ENCODE data around the gene PZP. TPM values are rescaled to one million over a fixed set of nuclear protein-coding genes. Genes with fewer than 3 reads are reported as not detected.

Gene PZP
- total and polyA plus RNA-seq, 2 experiments from 2014 or later = 0.92 TPM; not detected in 1

DNA sequence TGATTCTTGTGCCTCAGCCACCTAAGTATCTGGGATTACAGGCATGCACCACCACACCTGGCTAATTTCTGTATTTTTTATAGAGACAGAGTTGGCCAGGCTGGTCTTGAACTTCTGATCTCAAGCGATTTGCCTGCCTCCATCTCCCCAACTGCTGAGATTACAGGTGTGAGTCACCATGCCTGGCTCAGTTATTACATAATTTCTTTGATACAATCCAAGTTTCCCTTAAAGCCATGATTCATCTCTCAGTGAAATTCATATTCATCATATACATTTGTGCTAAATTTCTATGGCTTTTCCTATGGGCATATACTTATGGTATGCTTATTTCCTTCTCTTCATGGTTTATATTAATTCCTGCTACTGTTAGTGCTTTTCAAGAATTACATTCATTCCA, 29.1 kb upstream of the PZP start (continued):
- TF ChIP-seq, protein P1, sequence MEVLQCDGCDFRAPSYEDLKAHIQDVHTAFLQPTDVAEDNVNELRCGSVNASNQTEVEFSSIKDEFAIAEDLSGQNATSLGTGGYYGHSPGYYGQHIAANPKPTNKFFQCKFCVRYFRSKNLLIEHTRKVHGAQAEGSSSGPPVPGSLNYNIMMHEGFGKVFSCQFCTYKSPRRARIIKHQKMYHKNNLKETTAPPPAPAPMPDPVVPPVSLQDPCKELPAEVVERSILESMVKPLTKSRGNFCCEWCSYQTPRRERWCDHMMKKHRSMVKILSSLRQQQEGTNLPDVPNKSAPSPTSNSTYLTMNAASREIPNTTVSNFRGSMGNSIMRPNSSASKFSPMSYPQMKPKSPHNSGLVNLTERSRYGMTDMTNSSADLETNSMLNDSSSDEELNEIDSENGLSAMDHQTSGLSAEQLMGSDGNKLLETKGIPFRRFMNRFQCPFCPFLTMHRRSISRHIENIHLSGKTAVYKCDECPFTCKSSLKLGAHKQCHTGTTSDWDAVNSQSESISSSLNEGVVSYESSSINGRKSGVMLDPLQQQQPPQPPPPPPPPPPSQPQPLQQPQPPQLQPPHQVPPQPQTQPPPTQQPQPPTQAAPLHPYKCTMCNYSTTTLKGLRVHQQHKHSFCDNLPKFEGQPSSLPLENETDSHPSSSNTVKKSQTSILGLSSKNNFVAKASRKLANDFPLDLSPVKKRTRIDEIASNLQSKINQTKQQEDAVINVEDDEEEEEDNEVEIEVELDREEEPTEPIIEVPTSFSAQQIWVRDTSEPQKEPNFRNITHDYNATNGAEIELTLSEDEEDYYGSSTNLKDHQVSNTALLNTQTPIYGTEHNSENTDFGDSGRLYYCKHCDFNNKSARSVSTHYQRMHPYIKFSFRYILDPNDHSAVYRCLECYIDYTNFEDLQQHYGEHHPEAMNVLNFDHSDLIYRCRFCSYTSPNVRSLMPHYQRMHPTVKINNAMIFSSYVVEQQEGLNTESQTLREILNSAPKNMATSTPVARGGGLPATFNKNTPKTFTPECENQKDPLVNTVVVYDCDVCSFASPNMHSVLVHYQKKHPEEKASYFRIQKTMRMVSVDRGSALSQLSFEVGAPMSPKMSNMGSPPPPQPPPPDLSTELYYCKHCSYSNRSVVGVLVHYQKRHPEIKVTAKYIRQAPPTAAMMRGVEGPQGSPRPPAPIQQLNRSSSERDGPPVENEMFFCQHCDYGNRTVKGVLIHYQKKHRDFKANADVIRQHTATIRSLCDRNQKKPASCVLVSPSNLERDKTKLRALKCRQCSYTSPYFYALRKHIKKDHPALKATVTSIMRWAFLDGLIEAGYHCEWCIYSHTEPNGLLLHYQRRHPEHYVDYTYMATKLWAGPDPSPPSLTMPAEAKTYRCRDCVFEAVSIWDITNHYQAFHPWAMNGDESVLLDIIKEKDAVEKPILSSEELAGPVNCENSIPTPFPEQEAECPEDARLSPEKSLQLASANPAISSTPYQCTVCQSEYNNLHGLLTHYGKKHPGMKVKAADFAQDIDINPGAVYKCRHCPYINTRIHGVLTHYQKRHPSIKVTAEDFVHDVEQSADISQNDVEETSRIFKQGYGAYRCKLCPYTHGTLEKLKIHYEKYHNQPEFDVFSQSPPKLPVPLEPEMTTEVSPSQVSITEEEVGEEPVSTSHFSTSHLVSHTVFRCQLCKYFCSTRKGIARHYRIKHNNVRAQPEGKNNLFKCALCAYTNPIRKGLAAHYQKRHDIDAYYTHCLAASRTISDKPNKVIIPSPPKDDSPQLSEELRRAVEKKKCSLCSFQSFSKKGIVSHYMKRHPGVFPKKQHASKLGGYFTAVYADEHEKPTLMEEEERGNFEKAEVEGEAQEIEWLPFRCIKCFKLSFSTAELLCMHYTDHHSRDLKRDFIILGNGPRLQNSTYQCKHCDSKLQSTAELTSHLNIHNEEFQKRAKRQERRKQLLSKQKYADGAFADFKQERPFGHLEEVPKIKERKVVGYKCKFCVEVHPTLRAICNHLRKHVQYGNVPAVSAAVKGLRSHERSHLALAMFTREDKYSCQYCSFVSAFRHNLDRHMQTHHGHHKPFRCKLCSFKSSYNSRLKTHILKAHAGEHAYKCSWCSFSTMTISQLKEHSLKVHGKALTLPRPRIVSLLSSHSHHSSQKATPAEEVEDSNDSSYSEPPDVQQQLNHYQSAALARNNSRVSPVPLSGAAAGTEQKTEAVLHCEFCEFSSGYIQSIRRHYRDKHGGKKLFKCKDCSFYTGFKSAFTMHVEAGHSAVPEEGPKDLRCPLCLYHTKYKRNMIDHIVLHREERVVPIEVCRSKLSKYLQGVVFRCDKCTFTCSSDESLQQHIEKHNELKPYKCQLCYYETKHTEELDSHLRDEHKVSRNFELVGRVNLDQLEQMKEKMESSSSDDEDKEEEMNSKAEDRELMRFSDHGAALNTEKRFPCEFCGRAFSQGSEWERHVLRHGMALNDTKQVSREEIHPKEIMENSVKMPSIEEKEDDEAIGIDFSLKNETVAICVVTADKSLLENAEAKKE (CRISPR knock-in tag; IDR thresholded peaks at IDR 0.05) = no peak
- TF ChIP-seq, protein P2, sequence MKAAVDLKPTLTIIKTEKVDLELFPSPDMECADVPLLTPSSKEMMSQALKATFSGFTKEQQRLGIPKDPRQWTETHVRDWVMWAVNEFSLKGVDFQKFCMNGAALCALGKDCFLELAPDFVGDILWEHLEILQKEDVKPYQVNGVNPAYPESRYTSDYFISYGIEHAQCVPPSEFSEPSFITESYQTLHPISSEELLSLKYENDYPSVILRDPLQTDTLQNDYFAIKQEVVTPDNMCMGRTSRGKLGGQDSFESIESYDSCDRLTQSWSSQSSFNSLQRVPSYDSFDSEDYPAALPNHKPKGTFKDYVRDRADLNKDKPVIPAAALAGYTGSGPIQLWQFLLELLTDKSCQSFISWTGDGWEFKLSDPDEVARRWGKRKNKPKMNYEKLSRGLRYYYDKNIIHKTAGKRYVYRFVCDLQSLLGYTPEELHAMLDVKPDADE (IDR thresholded peaks at IDR 0.05) = no peak
- TF ChIP-seq JUNB (IDR thresholded peaks at IDR 0.05; ENCODE audit: unreplicated experiment) = no peak
- TF ChIP-seq, protein P3, sequence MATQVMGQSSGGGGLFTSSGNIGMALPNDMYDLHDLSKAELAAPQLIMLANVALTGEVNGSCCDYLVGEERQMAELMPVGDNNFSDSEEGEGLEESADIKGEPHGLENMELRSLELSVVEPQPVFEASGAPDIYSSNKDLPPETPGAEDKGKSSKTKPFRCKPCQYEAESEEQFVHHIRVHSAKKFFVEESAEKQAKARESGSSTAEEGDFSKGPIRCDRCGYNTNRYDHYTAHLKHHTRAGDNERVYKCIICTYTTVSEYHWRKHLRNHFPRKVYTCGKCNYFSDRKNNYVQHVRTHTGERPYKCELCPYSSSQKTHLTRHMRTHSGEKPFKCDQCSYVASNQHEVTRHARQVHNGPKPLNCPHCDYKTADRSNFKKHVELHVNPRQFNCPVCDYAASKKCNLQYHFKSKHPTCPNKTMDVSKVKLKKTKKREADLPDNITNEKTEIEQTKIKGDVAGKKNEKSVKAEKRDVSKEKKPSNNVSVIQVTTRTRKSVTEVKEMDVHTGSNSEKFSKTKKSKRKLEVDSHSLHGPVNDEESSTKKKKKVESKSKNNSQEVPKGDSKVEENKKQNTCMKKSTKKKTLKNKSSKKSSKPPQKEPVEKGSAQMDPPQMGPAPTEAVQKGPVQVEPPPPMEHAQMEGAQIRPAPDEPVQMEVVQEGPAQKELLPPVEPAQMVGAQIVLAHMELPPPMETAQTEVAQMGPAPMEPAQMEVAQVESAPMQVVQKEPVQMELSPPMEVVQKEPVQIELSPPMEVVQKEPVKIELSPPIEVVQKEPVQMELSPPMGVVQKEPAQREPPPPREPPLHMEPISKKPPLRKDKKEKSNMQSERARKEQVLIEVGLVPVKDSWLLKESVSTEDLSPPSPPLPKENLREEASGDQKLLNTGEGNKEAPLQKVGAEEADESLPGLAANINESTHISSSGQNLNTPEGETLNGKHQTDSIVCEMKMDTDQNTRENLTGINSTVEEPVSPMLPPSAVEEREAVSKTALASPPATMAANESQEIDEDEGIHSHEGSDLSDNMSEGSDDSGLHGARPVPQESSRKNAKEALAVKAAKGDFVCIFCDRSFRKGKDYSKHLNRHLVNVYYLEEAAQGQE (IDR thresholded peaks at IDR 0.05; ENCODE audit: unreplicated experiment) = no peak
- no peak for TF ChIP-seq STAT1 (IDR thresholded peaks at IDR 0.05; ENCODE audit: unreplicated experiment)

All from GM23338 (cell line).